ENCODE results near the gene RIN3.

GRCh38 chr14:92677955-92678354 is 164.4 kb downstream of the RIN3 start:
- TF ChIP-seq, protein P1, sequence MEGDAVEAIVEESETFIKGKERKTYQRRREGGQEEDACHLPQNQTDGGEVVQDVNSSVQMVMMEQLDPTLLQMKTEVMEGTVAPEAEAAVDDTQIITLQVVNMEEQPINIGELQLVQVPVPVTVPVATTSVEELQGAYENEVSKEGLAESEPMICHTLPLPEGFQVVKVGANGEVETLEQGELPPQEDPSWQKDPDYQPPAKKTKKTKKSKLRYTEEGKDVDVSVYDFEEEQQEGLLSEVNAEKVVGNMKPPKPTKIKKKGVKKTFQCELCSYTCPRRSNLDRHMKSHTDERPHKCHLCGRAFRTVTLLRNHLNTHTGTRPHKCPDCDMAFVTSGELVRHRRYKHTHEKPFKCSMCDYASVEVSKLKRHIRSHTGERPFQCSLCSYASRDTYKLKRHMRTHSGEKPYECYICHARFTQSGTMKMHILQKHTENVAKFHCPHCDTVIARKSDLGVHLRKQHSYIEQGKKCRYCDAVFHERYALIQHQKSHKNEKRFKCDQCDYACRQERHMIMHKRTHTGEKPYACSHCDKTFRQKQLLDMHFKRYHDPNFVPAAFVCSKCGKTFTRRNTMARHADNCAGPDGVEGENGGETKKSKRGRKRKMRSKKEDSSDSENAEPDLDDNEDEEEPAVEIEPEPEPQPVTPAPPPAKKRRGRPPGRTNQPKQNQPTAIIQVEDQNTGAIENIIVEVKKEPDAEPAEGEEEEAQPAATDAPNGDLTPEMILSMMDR (IDR thresholded peaks at IDR 0.05; ENCODE audit: low read length) = no peak
- no peak for TF ChIP-seq EZH2phosphoT487 (IDR thresholded peaks at IDR 0.05; ENCODE audit: low read length)
